GM12892 (cell line): Measurements from ENCODE around the gene ALOX5.
"Not testable (repeated sequence)": the region's sequence is repeated elsewhere in the genome, so short reads cannot be mapped to it uniquely, and the experiment has no call there.

Experiments used
- POLR2A ChIP-seq: IDR thresholded peaks from 2 replicates; pipeline ENCODE4 v1.6.1; 2011; ENCODE audit warnings: low read depth, low read length, control low read depth
- POLR2AphosphoS5 ChIP-seq: IDR thresholded peaks from 2 replicates; pipeline ENCODE4 v1.6.1; 2011; ENCODE audit warnings: low read depth, low read length, control low read depth

- not testable (repeated sequence) for TF ChIP-seq POLR2AphosphoS5, POLR2A
These were observed 35.3 kb downstream of the ALOX5 start for GRCh38 chr10:45409347-45409746.
